Measurements from ENCODE around the gene CAMSAP1.

Gene CAMSAP1

GRCh38 chr9:135787776-135788575 is 119.4 kb downstream of the CAMSAP1 start:
- TF ChIP-seq CTCF (conservative IDR thresholded peaks at IDR 0.05; ENCODE audit: low read depth, low read length), result no peak
- no peak overlapping the region for H3K4me3 ChIP-seq (ENCODE audit: low read depth, low read length)
- DNase-seq (ENCODE audit: low read depth), result no peak

GRCh38 chr9:135787317-135787716 is 120.0 kb downstream of the CAMSAP1 start:
- no peak for TF ChIP-seq CTCF (conservative IDR thresholded peaks at IDR 0.05; ENCODE audit: low read depth, low read length)
- no peak for DNase-seq (ENCODE audit: low read depth)
- no peak overlapping the region for H3K4me3 ChIP-seq (ENCODE audit: low read depth, low read length)

GRCh38 chr9:135786146-135786690 is 121.1 kb downstream of the CAMSAP1 start:
- no peak overlapping the region for H3K4me3 ChIP-seq (ENCODE audit: low read depth, low read length)
- no peak for DNase-seq (ENCODE audit: low read depth)
- no peak for TF ChIP-seq CTCF (conservative IDR thresholded peaks at IDR 0.05; ENCODE audit: low read depth, low read length)

GRCh38 chr9:135785013-135785575 is 122.3 kb downstream of the CAMSAP1 start:
- no peak overlapping the region for H3K4me3 ChIP-seq (ENCODE audit: low read depth, low read length)
- no peak for TF ChIP-seq CTCF (conservative IDR thresholded peaks at IDR 0.05; ENCODE audit: low read depth, low read length)
- DNase-seq (ENCODE audit: low read depth), result no peak

- TF ChIP-seq CTCF (conservative IDR thresholded peaks at IDR 0.05; ENCODE audit: low read depth, low read length), result no peak
- no peak for DNase-seq (ENCODE audit: low read depth)
- H3K4me3 ChIP-seq (ENCODE audit: low read depth, low read length), result no peak overlapping the region
These were observed 123.7 kb downstream of the CAMSAP1 start for GRCh38 chr9:135783540-135784245.

- no peak for DNase-seq (ENCODE audit: low read depth)
- no peak overlapping the region for H3K4me3 ChIP-seq (ENCODE audit: low read depth, low read length)
- TF ChIP-seq CTCF (conservative IDR thresholded peaks at IDR 0.05; ENCODE audit: low read depth, low read length), result no peak
These were observed 124.4 kb downstream of the CAMSAP1 start for GRCh38 chr9:135782946-135783345.
